ENCODE measurements around the gene TSPAN31. TPM values are rescaled to one million over a fixed set of nuclear protein-coding genes. Genes with fewer than 3 reads are reported as not detected.

TSPAN31 gene
- total and polyA plus RNA-seq, 2 of the 8 experiments (the other 6 are each of a cell fraction or from before 2014, with no cell fraction given), result 15.8 to 31.4 TPM

- TF ChIP-seq YY1 (IDR thresholded peaks at IDR 0.05; ENCODE audit: low read depth, low read length), result no peak
- peak; percentile 19 for TF ChIP-seq EZH2 (IDR thresholded peaks at IDR 0.05; ENCODE audit: low read depth, low read length, severe bottlenecking)
- TF ChIP-seq CREB1 (IDR thresholded peaks at IDR 0.05), result no peak
- TF ChIP-seq ASH2L (IDR thresholded peaks at IDR 0.05; ENCODE audit: low read length), result no peak
- no peak for TF ChIP-seq NRF1 (IDR thresholded peaks at IDR 0.05; ENCODE audit: low read depth, low read length)
- TF ChIP-seq HDAC6 (IDR thresholded peaks at IDR 0.05; ENCODE audit: low read depth, low read length), result no peak
- TF ChIP-seq SP2 (IDR thresholded peaks at IDR 0.05; ENCODE audit: low read length), result no peak
- TF ChIP-seq SP4 (IDR thresholded peaks at IDR 0.05; ENCODE audit: low read length), result no peak
- TF ChIP-seq RNF2 (IDR thresholded peaks at IDR 0.05; ENCODE audit: borderline replicate concordance, low read depth, low read length, missing control alignments, poor library complexity, severe bottlenecking), result peak; percentile 35
- TF ChIP-seq CHD1 (IDR thresholded peaks at IDR 0.05; ENCODE audit: low read depth, low read length), result no peak
- TF ChIP-seq CBX5 (IDR thresholded peaks at IDR 0.05; ENCODE audit: low read depth, low read length), result no peak
- no peak for TF ChIP-seq SIN3A (conservative IDR thresholded peaks at IDR 0.05 in 1 of 2, IDR thresholded peaks at IDR 0.05 in 1 of 2; ENCODE audit: low read depth in 1 of 2, low read length in 2 of 2)
- TF ChIP-seq TAF1 (IDR thresholded peaks at IDR 0.05; ENCODE audit: low read depth, low read length), result no peak
- no peak for TF ChIP-seq ZNF274 (IDR thresholded peaks at IDR 0.05; ENCODE audit: borderline replicate concordance, extremely low read depth, low read length)
- TF ChIP-seq TEAD4 (IDR thresholded peaks at IDR 0.05; ENCODE audit: low read depth, low read length), result no peak
- peak; percentile 75 for TF ChIP-seq SUZ12 (IDR thresholded peaks at IDR 0.05; ENCODE audit: low read length)
These were observed 7.9 kb upstream of the TSPAN31 start (continued) for GRCh38 chr12:57736741-57737466.

Measured in H1 (cell line).